ENCODE data around the gene TGM1.

Gene TGM1

DNA sequence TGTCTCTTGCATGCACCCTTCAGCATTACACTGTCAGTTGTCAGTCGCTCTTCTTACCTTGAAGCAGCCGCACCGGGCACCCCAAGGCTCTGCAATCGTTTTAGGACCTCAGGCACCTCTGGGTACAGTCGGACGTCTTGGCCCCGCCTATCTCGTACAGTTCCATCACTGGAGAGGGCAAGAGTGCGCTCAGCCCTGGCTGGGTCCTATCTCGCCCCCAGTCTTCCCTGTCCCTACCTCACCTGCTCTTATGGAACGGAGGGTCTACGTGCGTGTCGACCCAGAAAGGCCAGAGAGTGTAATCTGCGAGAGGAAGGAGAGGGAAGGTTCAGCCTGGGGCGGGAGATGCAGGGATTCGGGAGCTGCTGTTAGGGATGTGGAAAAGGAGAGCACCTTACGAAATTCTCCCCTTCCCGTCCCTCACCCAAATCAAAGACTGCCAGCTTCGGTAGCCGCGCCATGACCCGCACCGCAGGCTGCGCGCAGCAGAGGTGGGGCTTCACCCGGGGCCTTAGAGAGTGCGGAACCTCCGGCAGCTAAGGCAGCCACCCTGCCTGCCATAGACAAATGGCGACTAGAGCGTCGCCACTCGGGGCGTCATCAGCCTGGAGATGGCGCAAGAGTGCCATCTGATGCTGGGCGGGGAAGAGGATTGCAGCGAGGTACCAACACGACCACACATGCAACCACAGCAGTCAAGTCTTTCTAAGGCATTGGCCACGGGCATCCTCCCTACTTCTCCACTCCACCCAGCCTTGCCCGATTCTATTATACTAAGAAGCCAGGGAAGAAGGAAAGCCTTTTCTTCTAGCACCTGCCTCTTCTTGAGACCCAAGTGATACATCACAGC is 47.3 kb downstream of the TGM1 start, which contains the start of gene MDP1 (continued):
- no peak for TF ChIP-seq ZNF148 (tag by site-specific recombination; IDR thresholded peaks at IDR 0.05; ENCODE audit: borderline replicate concordance)
- TF ChIP-seq KLF8 (tag by site-specific recombination; IDR thresholded peaks at IDR 0.05) = peak; percentile 98
- no peak for TF ChIP-seq ZNF221 (tag by site-specific recombination; IDR thresholded peaks at IDR 0.05; ENCODE audit: borderline replicate concordance)
- TF ChIP-seq ZNF549 (tag by site-specific recombination; IDR thresholded peaks at IDR 0.05) = no peak
- TF ChIP-seq WT1 (tag by site-specific recombination; IDR thresholded peaks at IDR 0.05) = 0 out of 2 replicates have a peak, but pooled peaks have one; percentile 32
- peak; percentile 12; the same call in 1 of the 2 replicates for TF ChIP-seq MZF1 (tag by site-specific recombination; IDR thresholded peaks at IDR 0.05; ENCODE audit: borderline replicate concordance)
- TF ChIP-seq ZNF621 (tag by site-specific recombination; IDR thresholded peaks at IDR 0.05) = no peak
- TF ChIP-seq ZNF510 (tag by site-specific recombination; IDR thresholded peaks at IDR 0.05; ENCODE audit: insufficient replicate concordance) = no peak
- no peak for TF ChIP-seq ZNF416 (tag by site-specific recombination; IDR thresholded peaks at IDR 0.05)
- peak; percentile 59 for TF ChIP-seq ZNF654 (tag by site-specific recombination; IDR thresholded peaks at IDR 0.05; ENCODE audit: low read depth)
- TF ChIP-seq ZNF132 (tag by site-specific recombination; IDR thresholded peaks at IDR 0.05; ENCODE audit: borderline replicate concordance) = no peak
- peak; percentile 92 for TF ChIP-seq YY1 (tag by site-specific recombination; IDR thresholded peaks at IDR 0.05)
- peak; percentile 96 for TF ChIP-seq ZNF335 (tag by site-specific recombination; conservative IDR thresholded peaks at IDR 0.05)
- TF ChIP-seq ZNF324 (tag by site-specific recombination; IDR thresholded peaks at IDR 0.05) = peak; percentile 76; the same call in 1 of the 2 replicates
- peak; percentile 56 for TF ChIP-seq KLF16 (tag by site-specific recombination; IDR thresholded peaks at IDR 0.05)
- TF ChIP-seq ZBTB20 (tag by site-specific recombination; IDR thresholded peaks at IDR 0.05) = peak; percentile 60; the same call in 1 of the 2 replicates
- TF ChIP-seq ZNF837 (tag by site-specific recombination; IDR thresholded peaks at IDR 0.05) = no peak
- TF ChIP-seq SP2 (tag by site-specific recombination; IDR thresholded peaks at IDR 0.05) = peak; percentile 64
- no peak for TF ChIP-seq SCRT1 (tag by site-specific recombination; IDR thresholded peaks at IDR 0.05; ENCODE audit: borderline replicate concordance)
- peak; percentile 75 for TF ChIP-seq ZNF2 (tag by site-specific recombination; IDR thresholded peaks at IDR 0.05)
- TF ChIP-seq ZNF16 (tag by site-specific recombination; IDR thresholded peaks at IDR 0.05; ENCODE audit: low read depth) = no peak
- TF ChIP-seq, protein P1, sequence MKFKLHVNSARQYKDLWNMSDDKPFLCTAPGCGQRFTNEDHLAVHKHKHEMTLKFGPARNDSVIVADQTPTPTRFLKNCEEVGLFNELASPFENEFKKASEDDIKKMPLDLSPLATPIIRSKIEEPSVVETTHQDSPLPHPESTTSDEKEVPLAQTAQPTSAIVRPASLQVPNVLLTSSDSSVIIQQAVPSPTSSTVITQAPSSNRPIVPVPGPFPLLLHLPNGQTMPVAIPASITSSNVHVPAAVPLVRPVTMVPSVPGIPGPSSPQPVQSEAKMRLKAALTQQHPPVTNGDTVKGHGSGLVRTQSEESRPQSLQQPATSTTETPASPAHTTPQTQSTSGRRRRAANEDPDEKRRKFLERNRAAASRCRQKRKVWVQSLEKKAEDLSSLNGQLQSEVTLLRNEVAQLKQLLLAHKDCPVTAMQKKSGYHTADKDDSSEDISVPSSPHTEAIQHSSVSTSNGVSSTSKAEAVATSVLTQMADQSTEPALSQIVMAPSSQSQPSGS (tag by site-specific recombination; IDR thresholded peaks at IDR 0.05; ENCODE audit: low read depth) = no peak
- TF ChIP-seq ZNF114 (tag by site-specific recombination; IDR thresholded peaks at IDR 0.05) = no peak
- no peak for TF ChIP-seq ZNF157 (tag by site-specific recombination; IDR thresholded peaks at IDR 0.05)
- TF ChIP-seq ZFP3 (tag by site-specific recombination; IDR thresholded peaks at IDR 0.05; ENCODE audit: low read depth) = no peak
- peak; percentile 17; the same call in 1 of the 2 replicates for TF ChIP-seq GLIS1 (tag by site-specific recombination; IDR thresholded peaks at IDR 0.05)
- no peak for TF ChIP-seq ZNF624 (tag by site-specific recombination; IDR thresholded peaks at IDR 0.05)
- TF ChIP-seq ZNF600 (tag by site-specific recombination; IDR thresholded peaks at IDR 0.05) = peak; percentile 93
- TF ChIP-seq, protein P2, sequence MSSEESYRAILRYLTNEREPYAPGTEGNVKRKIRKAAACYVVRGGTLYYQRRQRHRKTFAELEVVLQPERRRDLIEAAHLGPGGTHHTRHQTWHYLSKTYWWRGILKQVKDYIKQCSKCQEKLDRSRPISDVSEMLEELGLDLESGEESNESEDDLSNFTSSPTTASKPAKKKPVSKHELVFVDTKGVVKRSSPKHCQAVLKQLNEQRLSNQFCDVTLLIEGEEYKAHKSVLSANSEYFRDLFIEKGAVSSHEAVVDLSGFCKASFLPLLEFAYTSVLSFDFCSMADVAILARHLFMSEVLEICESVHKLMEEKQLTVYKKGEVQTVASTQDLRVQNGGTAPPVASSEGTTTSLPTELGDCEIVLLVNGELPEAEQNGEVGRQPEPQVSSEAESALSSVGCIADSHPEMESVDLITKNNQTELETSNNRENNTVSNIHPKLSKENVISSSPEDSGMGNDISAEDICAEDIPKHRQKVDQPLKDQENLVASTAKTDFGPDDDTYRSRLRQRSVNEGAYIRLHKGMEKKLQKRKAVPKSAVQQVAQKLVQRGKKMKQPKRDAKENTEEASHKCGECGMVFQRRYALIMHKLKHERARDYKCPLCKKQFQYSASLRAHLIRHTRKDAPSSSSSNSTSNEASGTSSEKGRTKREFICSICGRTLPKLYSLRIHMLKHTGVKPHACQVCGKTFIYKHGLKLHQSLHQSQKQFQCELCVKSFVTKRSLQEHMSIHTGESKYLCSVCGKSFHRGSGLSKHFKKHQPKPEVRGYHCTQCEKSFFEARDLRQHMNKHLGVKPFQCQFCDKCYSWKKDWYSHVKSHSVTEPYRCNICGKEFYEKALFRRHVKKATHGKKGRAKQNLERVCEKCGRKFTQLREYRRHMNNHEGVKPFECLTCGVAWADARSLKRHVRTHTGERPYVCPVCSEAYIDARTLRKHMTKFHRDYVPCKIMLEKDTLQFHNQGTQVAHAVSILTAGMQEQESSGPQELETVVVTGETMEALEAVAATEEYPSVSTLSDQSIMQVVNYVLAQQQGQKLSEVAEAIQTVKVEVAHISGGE (tag by site-specific recombination; conservative IDR thresholded peaks at IDR 0.05; ENCODE audit: low read depth) = peak; percentile 74
- TF ChIP-seq ZIC2 (tag by site-specific recombination; IDR thresholded peaks at IDR 0.05) = 0 out of 2 replicates have a peak, but pooled peaks have one; percentile 8
- peak; percentile 79 for TF ChIP-seq ZNF660 (tag by site-specific recombination; IDR thresholded peaks at IDR 0.05)
- TF ChIP-seq ZNF302 (tag by site-specific recombination; IDR thresholded peaks at IDR 0.05; ENCODE audit: low read depth) = no peak
- TF ChIP-seq ELK4 (IDR thresholded peaks at IDR 0.05; ENCODE audit: borderline replicate concordance, low read depth, low read length) = no peak

All from HEK293 (cell line).